ENCODE results near the gene ATOH8. TPM values are rescaled to one million over a fixed set of nuclear protein-coding genes. Genes with fewer than 3 reads are reported as not detected.

ATOH8 gene
- polyA plus RNA-seq, 1 experiment = 2.8 TPM

DNA sequence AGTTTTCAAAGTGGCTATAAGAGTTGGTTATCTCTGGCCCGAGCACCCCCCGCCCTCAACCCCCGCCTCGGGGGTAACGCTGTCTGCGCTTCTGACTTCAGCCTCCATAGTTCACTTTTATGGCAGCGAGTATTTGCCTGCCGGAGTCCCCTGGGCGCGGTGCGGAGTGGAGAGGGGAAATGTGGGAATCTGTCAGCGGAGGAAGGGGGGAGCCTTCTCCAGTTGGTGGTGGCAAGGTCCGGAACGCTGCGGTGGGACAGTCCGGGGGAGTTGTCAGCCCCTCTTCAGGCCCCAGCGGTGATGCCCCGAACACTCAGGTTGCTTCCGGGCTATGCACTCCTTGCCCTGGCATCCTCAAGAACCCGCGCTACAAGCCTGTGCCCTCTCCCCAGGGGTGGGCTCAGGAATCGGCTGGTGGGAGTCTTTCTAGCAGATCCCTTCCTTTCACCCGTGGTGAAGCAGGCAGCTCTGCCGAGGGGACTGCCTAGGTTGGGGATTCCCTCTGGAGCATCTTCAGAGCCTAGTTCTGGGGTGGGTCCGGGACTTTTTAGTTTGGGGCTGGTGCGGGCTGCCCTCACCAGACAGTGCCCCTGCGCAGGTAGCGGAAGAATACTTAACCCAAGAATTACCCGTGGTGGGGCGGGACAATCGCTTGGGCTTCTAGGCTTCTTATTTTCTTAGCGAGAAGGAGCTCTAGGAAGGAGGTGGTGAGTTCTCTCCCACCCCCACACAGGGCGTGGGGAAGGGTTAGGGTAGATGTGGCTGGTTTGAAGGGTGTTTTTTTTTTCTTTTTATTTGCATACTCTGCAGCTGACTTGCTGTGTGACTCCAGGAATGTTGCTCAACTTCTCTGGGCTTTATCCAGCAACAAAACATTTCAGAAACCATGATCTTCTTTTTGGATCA is 1.6 kb downstream of the ATOH8 start:
- Histone ChIP-seq H3K27ac (ENCODE audit: low read depth, low read length) (no peak overlapping the region), H3K27me3 (ENCODE audit: control insufficient read depth, insufficient read depth, low read length) (peaks cover 5% of the 10 kb centered on the region), H3K4me3 (ENCODE audit: low read depth, low read length) (peak overlapping the region; percentile 71), H3K9me3 (ENCODE audit: control insufficient read depth, insufficient read depth, low read length) (peaks cover 5% of the 10 kb centered on the region; the same call in 1 of the 2 replicates)
- TF ChIP-seq, protein P1, sequence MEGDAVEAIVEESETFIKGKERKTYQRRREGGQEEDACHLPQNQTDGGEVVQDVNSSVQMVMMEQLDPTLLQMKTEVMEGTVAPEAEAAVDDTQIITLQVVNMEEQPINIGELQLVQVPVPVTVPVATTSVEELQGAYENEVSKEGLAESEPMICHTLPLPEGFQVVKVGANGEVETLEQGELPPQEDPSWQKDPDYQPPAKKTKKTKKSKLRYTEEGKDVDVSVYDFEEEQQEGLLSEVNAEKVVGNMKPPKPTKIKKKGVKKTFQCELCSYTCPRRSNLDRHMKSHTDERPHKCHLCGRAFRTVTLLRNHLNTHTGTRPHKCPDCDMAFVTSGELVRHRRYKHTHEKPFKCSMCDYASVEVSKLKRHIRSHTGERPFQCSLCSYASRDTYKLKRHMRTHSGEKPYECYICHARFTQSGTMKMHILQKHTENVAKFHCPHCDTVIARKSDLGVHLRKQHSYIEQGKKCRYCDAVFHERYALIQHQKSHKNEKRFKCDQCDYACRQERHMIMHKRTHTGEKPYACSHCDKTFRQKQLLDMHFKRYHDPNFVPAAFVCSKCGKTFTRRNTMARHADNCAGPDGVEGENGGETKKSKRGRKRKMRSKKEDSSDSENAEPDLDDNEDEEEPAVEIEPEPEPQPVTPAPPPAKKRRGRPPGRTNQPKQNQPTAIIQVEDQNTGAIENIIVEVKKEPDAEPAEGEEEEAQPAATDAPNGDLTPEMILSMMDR (IDR thresholded peaks at IDR 0.05; ENCODE audit: low read depth, low read length) = no peak
- no peak for DNase-seq (ENCODE audit: low read depth, low spot score)
- ChIA-PET CTCF (no interaction called here), POLR2A (interaction anchor here (0.6 to 2.2 kb wide), 6 partner anchors 8 to 39 kb away, joined by 3 to 22 read pairs (median 8); no protein-coding TSS in a partner anchor)

- Histone ChIP-seq H3K4me3 (ENCODE audit: low read depth, low read length) (peak overlapping the region; percentile 29; the same call in 1 of the 2 replicates), H3K9me3 (ENCODE audit: control insufficient read depth, insufficient read depth, low read length) (peaks cover 5% of the 10 kb centered on the region; the same call in 1 of the 2 replicates), H3K27me3 (ENCODE audit: control insufficient read depth, insufficient read depth, low read length) (peaks cover 5% of the 10 kb centered on the region), H3K27ac (ENCODE audit: low read depth, low read length) (no peak overlapping the region)
- TF ChIP-seq, protein P1 (IDR thresholded peaks at IDR 0.05; ENCODE audit: low read depth, low read length) = no peak
- ChIA-PET CTCF (no interaction called here), POLR2A (interaction anchor here (0.6 to 1.1 kb wide), 4 partner anchors 9 to 16 kb away, joined by 3 to 9 read pairs (median 8); no protein-coding TSS in a partner anchor)
- DNase-seq (ENCODE audit: low read depth, low spot score) = no peak
Observed at GRCh38 chr2:85756195-85756594, 2.4 kb downstream of the ATOH8 start.

- Histone ChIP-seq H3K27me3 (ENCODE audit: control insufficient read depth, insufficient read depth, low read length) (peaks cover 5% of the 10 kb centered on the region), H3K4me3 (ENCODE audit: low read depth, low read length) (no peak overlapping the region), H3K9me3 (ENCODE audit: control insufficient read depth, insufficient read depth, low read length) (peaks cover 5% of the 10 kb centered on the region; the same call in 1 of the 2 replicates), H3K27ac (ENCODE audit: low read depth, low read length) (no peak overlapping the region)
- DNase-seq (ENCODE audit: low read depth, low spot score) = no peak
- ChIA-PET POLR2A (no interaction called here), CTCF (no interaction called here)
- TF ChIP-seq, protein P1 (IDR thresholded peaks at IDR 0.05; ENCODE audit: low read depth, low read length) = no peak
Observed at GRCh38 chr2:85756822-85757435, 3.1 kb downstream of the ATOH8 start.

GRCh38 chr2:85757860-85758259 is 4.1 kb downstream of the ATOH8 start:
- H3K27ac ChIP-seq (ENCODE audit: low read depth, low read length) = no peak overlapping the region
- H3K4me3 ChIP-seq (ENCODE audit: low read depth, low read length) = no peak overlapping the region
- POLR2A ChIA-PET = interaction anchor here (2.2 kb wide), 1 partner anchor 14 kb away, joined by 8 read pairs; no protein-coding TSS in a partner anchor
- TF ChIP-seq, protein P1 (IDR thresholded peaks at IDR 0.05; ENCODE audit: low read depth, low read length) = no peak
- DNase-seq (ENCODE audit: low read depth, low spot score) = no peak
- CTCF ChIA-PET = interaction anchor here (0.7 kb wide), 1 partner anchor 82 kb away, joined by 5 read pairs; no protein-coding TSS in a partner anchor
- no peaks in the 10 kb centered on the region for H3K27me3 ChIP-seq (ENCODE audit: control insufficient read depth, insufficient read depth, low read length)
- peaks cover 5% of the 10 kb centered on the region; the same call in 1 of the 2 replicates for H3K9me3 ChIP-seq (ENCODE audit: control insufficient read depth, insufficient read depth, low read length)
